ENCODE measurements around the gene SMNDC1.

The SMNDC1 gene

DNA sequence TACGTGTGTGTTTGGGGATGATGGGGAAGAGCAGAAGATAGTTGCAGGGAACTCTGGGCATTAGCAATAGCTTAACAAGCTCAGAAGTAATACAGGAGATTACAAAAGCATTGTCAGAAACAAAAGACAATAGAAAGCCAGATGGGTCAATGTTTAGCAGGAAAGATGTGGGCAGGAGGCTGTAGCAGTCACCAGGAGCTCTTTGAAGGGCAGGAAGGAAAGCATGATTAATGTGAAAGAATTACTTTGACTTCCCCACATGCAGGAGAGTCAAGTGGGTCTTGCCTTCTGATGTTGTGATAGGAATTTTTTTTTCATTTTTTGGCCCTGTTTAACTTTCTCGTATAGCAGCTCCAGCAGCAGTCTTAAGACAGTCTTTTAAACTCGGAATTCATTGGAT lies 6.0 kb upstream of the SMNDC1 start:
- no peak overlapping the region for H3K9ac ChIP-seq (ENCODE audit: insufficient read length)
- no peak overlapping the region for H3K27ac ChIP-seq
- H3K4me3 ChIP-seq, result no peak overlapping the region
- TF ChIP-seq POLR2AphosphoS5 (IDR thresholded peaks at IDR 0.05; ENCODE audit: borderline replicate concordance, low read depth, low read length) (no peak), EZH2 (IDR thresholded peaks at IDR 0.05) (no peak), FOXP2 (optimal IDR thresholded peaks at IDR 0.05; ENCODE audit: control extremely low read depth, extremely low read length, insufficient read depth) (no peak)
- H3K36me3 ChIP-seq (ENCODE audit: insufficient read depth, low read length), result no peaks in the 10 kb centered on the region
- no peaks in the 10 kb centered on the region for H3K9me3 ChIP-seq (ENCODE audit: low read depth, low read length)
- no peak for DNase-seq (ENCODE audit: low read depth, low spot score)

DNA sequence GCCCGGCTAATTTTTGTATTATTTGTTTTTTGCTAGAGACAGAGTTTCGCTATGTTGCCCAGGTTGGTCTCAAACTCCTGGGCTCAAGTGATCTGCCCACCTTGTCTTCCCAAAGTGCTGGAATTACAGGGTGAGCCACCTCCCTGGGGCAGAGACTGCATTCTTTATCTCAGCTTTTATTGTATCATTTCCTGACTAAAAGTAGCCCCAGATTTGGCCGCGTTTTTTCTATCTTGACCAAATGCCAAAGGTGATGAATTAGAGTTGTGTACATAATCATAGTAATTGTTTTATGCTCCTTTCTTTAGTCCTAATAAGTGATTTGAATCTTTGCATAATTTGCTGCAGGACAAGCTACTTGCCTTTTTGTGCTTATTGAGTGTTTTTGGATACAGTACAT lies 3.1 kb upstream of the SMNDC1 start:
- Histone ChIP-seq H3K9ac (ENCODE audit: insufficient read length) (no peak overlapping the region), H3K4me3 (no peak overlapping the region), H3K27ac (no peak overlapping the region), H3K9me3 (ENCODE audit: low read depth, low read length) (no peaks in the 10 kb centered on the region), H3K36me3 (ENCODE audit: insufficient read depth, low read length) (peaks cover 7% of the 10 kb centered on the region)
- no peak for TF ChIP-seq POLR2AphosphoS5 (IDR thresholded peaks at IDR 0.05; ENCODE audit: borderline replicate concordance, low read depth, low read length)
- TF ChIP-seq EZH2 (IDR thresholded peaks at IDR 0.05), result no peak
- TF ChIP-seq FOXP2 (optimal IDR thresholded peaks at IDR 0.05; ENCODE audit: control extremely low read depth, extremely low read length, insufficient read depth), result no peak
- no peak for DNase-seq (ENCODE audit: low read depth, low spot score)

DNA sequence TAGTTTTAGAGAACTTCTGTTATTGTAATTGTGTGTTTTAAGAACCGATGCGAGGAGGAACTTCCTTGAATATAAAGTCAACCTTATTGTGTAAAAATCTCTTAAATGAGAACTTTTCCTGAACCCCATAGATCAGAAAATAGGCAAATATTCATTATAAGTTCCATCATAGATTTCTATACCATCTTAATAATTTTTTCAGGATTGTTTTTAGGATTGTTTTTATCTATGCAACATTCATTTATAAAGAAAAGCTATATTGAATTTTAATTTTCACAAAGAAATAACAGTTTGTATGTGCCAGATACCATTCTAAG lies 1.7 kb upstream of the SMNDC1 start:
- peaks cover 21% of the 10 kb centered on the region for H3K36me3 ChIP-seq (ENCODE audit: insufficient read depth, low read length)
- H3K9me3 ChIP-seq (ENCODE audit: low read depth, low read length), result no peaks in the 10 kb centered on the region
- no peak for TF ChIP-seq FOXP2 (optimal IDR thresholded peaks at IDR 0.05; ENCODE audit: control extremely low read depth, extremely low read length, insufficient read depth)
- TF ChIP-seq POLR2AphosphoS5 (IDR thresholded peaks at IDR 0.05; ENCODE audit: borderline replicate concordance, low read depth, low read length), result no peak
- no peak for TF ChIP-seq EZH2 (IDR thresholded peaks at IDR 0.05)
- peak overlapping the region; percentile 46 for H3K9ac ChIP-seq (ENCODE audit: insufficient read length)
- DNase-seq (ENCODE audit: low read depth, low spot score), result no peak
- peak overlapping the region; percentile 26; the same call in 1 of the 2 replicates for H3K4me3 ChIP-seq
- H3K27ac ChIP-seq, result peak overlapping the region; percentile 35; the same call in 1 of the 2 replicates

DNA sequence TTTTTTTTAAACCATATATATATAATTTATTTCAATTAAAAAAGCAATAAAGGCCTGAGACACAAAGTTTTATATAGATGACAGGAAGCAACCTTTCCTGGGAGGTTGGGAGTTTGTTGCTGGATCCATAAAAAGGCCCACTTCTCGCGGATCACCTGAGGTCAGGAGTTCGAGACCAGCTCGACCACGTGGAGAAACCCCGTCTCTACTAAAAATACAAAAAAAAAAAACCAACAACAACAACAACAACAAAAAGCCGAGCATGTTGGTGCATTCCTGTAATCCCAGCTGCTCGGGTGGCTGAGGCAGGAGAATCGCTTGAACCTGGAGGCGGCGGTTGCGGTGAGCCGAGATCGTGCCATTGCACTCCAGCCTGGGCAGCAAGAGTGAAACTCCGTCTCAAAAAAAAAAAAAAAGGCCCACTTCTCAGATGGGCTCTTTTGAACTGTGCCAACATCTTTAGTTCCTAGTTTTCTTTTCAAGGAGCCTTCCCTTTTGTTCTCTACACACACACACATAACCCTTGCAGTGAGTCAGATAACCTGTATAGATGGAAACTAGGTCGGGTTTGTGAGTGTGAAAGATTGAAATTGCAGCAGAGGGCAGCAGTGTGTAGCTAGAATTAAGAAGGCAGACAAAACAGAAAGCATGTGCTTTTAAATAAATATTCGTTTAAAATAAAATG lies 1.2 kb upstream of the SMNDC1 start:
- Histone ChIP-seq H3K4me3 (peak overlapping the region; percentile 26; the same call in 1 of the 2 replicates), H3K36me3 (ENCODE audit: insufficient read depth, low read length) (peaks cover 26% of the 10 kb centered on the region), H3K27ac (peak overlapping the region; percentile 93; the same call in 1 of the 2 replicates), H3K9ac (ENCODE audit: insufficient read length) (peak overlapping the region; percentile 46), H3K9me3 (ENCODE audit: low read depth, low read length) (no peaks in the 10 kb centered on the region)
- TF ChIP-seq POLR2AphosphoS5 (IDR thresholded peaks at IDR 0.05; ENCODE audit: borderline replicate concordance, low read depth, low read length) (no peak), FOXP2 (optimal IDR thresholded peaks at IDR 0.05; ENCODE audit: control extremely low read depth, extremely low read length, insufficient read depth) (no peak), EZH2 (IDR thresholded peaks at IDR 0.05) (no peak)
- DNase-seq (ENCODE audit: low read depth, low spot score), result no peak

- H3K9ac ChIP-seq (ENCODE audit: insufficient read length), result peak overlapping the region; percentile 94
- peaks cover 39% of the 10 kb centered on the region for H3K36me3 ChIP-seq (ENCODE audit: insufficient read depth, low read length)
- DNase-seq (ENCODE audit: low read depth, low spot score), result no peak
- H3K9me3 ChIP-seq (ENCODE audit: low read depth, low read length), result no peaks in the 10 kb centered on the region
- peak overlapping the region; percentile 81 for H3K4me3 ChIP-seq
- H3K27ac ChIP-seq, result 0 out of 2 replicates have a peak overlapping the region, but pooled peaks have one; percentile 42
- TF ChIP-seq EZH2 (IDR thresholded peaks at IDR 0.05) (no peak), POLR2AphosphoS5 (IDR thresholded peaks at IDR 0.05; ENCODE audit: borderline replicate concordance, low read depth, low read length) (no peak), FOXP2 (optimal IDR thresholded peaks at IDR 0.05; ENCODE audit: control extremely low read depth, extremely low read length, insufficient read depth) (no peak)
Observed at GRCh38 chr10:110304394-110304779, 333 bp downstream of the SMNDC1 start.

DNA sequence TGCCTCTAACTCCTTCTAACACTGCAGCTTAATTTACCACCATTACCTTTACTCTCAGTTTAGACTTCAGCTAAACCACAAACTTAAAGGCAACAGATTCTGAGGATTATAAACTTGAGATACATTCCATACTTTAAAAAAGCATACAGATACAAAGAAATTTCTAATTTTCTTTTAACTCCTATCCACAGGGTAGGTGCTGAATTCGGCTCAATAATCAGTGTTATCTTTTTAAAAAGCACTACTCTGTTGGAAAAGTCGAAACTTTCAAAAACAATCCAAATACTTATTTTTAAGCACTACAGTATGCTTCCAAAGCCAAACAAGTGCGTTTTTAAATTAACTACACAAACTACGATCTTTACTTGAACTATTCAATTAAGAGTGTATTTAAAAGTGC lies 1.0 kb downstream of the SMNDC1 start:
- Histone ChIP-seq H3K9ac (ENCODE audit: insufficient read length) (peak overlapping the region; percentile 94), H3K4me3 (peak overlapping the region; percentile 81), H3K36me3 (ENCODE audit: insufficient read depth, low read length) (peaks cover 46% of the 10 kb centered on the region), H3K27ac (no peak overlapping the region), H3K9me3 (ENCODE audit: low read depth, low read length) (no peaks in the 10 kb centered on the region)
- no peak for TF ChIP-seq EZH2 (IDR thresholded peaks at IDR 0.05)
- TF ChIP-seq FOXP2 (optimal IDR thresholded peaks at IDR 0.05; ENCODE audit: control extremely low read depth, extremely low read length, insufficient read depth), result no peak
- TF ChIP-seq POLR2AphosphoS5 (IDR thresholded peaks at IDR 0.05; ENCODE audit: borderline replicate concordance, low read depth, low read length), result no peak
- no peak for DNase-seq (ENCODE audit: low read depth, low spot score)

DNA sequence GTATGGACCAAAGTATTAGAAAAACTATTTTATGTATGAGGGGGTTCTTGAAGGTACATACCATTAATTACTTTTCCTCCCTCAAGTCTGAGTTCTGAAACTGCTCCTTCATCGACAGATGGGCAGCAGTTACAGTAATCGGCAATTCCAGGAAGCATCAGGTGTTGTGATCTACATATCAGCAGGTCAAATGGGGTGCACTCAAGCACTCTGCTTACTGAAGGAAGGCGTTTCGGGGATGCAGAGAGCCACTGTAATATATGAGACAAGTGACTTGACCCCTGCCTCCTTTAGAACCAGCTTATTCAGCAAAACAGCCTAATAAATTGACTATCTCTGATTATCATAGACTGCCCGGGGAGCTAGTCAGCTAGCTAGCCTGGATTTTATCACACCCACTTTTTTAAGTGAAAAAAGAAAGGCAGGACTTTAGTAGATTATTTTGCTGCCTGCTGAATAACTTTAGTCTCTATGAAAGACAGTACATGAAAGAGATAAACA lies 4.2 kb downstream of the SMNDC1 start:
- Histone ChIP-seq H3K9me3 (ENCODE audit: low read depth, low read length) (no peaks in the 10 kb centered on the region), H3K36me3 (ENCODE audit: insufficient read depth, low read length) (peaks cover 74% of the 10 kb centered on the region), H3K4me3 (no peak overlapping the region), H3K9ac (ENCODE audit: insufficient read length) (no peak overlapping the region), H3K27ac (no peak overlapping the region)
- TF ChIP-seq EZH2 (IDR thresholded peaks at IDR 0.05), result no peak
- TF ChIP-seq FOXP2 (optimal IDR thresholded peaks at IDR 0.05; ENCODE audit: control extremely low read depth, extremely low read length, insufficient read depth), result no peak
- no peak for TF ChIP-seq POLR2AphosphoS5 (IDR thresholded peaks at IDR 0.05; ENCODE audit: borderline replicate concordance, low read depth, low read length)
- DNase-seq (ENCODE audit: low read depth, low spot score), result no peak

- no peak overlapping the region for H3K4me3 ChIP-seq
- no peaks in the 10 kb centered on the region for H3K9me3 ChIP-seq (ENCODE audit: low read depth, low read length)
- TF ChIP-seq FOXP2 (optimal IDR thresholded peaks at IDR 0.05; ENCODE audit: control extremely low read depth, extremely low read length, insufficient read depth) (no peak), POLR2AphosphoS5 (IDR thresholded peaks at IDR 0.05; ENCODE audit: borderline replicate concordance, low read depth, low read length) (no peak), EZH2 (IDR thresholded peaks at IDR 0.05) (no peak)
- H3K9ac ChIP-seq (ENCODE audit: insufficient read length), result no peak overlapping the region
- DNase-seq (ENCODE audit: low read depth, low spot score), result no peak
- peaks cover 87% of the 10 kb centered on the region for H3K36me3 ChIP-seq (ENCODE audit: insufficient read depth, low read length)
- H3K27ac ChIP-seq, result no peak overlapping the region
Observed at GRCh38 chr10:110296966-110297365, 7.8 kb downstream of the SMNDC1 start.

Data from SK-N-MC (cell line).